B cell (primary cell): ENCODE results near the gene LDLRAD2. TPM values are rescaled to one million over a fixed set of nuclear protein-coding genes. Genes with fewer than 3 reads are reported as not detected.

ENCODE experiments used
- ATAC-seq: fragments of 200-7000 bp; cut with Tn5 transposase; one replicate; pipeline ENCODE4 v1.10.0; 2021; ENCODE audit warnings: low read depth, mild to moderate bottlenecking, moderate number of reproducible peaks, moderate library complexity
- CTCF ChIA-PET: fragments of 350-600 bp; sonication (Branson Sonifier 250); formaldehyde crosslinking; loops from one replicate; lab custom pipeline; 2021; ENCODE audit warnings: antibody characterized with exemption, inconsistent platforms; lab: Charles Lee
- POLR2A ChIA-PET: fragments of 350-600 bp; sonication (Branson Sonifier 250); formaldehyde crosslinking; loops from one replicate; lab custom pipeline; 2021; ENCODE audit warnings: antibody characterized with exemption; lab: Charles Lee
- DNase-seq: peaks from one replicate; pipeline ENCODE4 v3.0.0; 2013
- H2AFZ ChIP-seq: 2 replicates; pipeline ENCODE4 v1.6.1; 2012; ENCODE audit warnings: mild to moderate bottlenecking, low read depth, low read length; ENCODE audit not compliant: insufficient read depth, poor library complexity, severe bottlenecking
- H3K27ac ChIP-seq, 2 donors: 1 replicate in 1 of 2; 2 replicates in 1 of 2; pipeline ENCODE4 v1.5.1; 2012 to 2013; ENCODE audit warnings: low read length in 2 of 2, mild to moderate bottlenecking in 2 of 2, moderate library complexity in 1 of 2
- H3K27me3 ChIP-seq, 4 experiments: fragments of 200-600 bp in 1 of 4; sonication (generic) in 1 of 4; replicated peaks in 1 of 4; 1 replicate in 2 of 4; 2 replicates in 2 of 4; pipeline versions ENCODE4 v1.6.1 to v1.7.0; 2013 to 2016; ENCODE audit warnings: low read length in 3 of 4, mild to moderate bottlenecking in 2 of 4, mixed read lengths in 1 of 4, moderate library complexity in 1 of 4; ENCODE audit not compliant: insufficient read depth in 4 of 4, control insufficient read depth in 3 of 4; ENCODE audit errors: control extremely low read depth in 1 of 4
- H3K36me3 ChIP-seq, 2 experiments: replicated peaks in 1 of 2; 1 replicate in 1 of 2; 2 replicates in 1 of 2; pipeline versions ENCODE4 v1.6.1 to v1.7.1; 2013; ENCODE audit warnings: low read length in 1 of 2; ENCODE audit not compliant: insufficient read depth in 2 of 2, control insufficient read depth in 1 of 2; ENCODE audit errors: control extremely low read depth in 1 of 2, extremely low read depth in 1 of 2
- H3K4me1 ChIP-seq, 2 donors: fragments of 200-600 bp in 1 of 2; sonication (generic) in 1 of 2; 1 replicate in 1 of 2; 2 replicates in 1 of 2; pipeline versions ENCODE4 v1.5.1 to v1.6.1; 2013 to 2017; ENCODE audit warnings: low read length in 2 of 2; ENCODE audit not compliant: control insufficient read depth in 2 of 2, insufficient read depth in 2 of 2
- H3K4me2 ChIP-seq: replicated peaks from 2 replicates; pipeline ENCODE3; 2012; ENCODE audit warnings: mild to moderate bottlenecking, low read depth, low read length; ENCODE audit not compliant: poor library complexity, severe bottlenecking
- H3K4me3 ChIP-seq, 5 experiments: fragments of 200-600 bp in 1 of 5; sonication (generic) in 1 of 5; 1 replicate in 3 of 5; 2 replicates in 2 of 5; pipeline versions ENCODE4 v1.5.1 to v1.7.0; 2011 to 2016; ENCODE audit warnings: low read length in 4 of 5, mild to moderate bottlenecking in 4 of 5, low read depth in 2 of 5, control low read depth in 1 of 5, moderate library complexity in 1 of 5; ENCODE audit not compliant: insufficient read depth in 1 of 5; ENCODE audit errors: control extremely low read depth in 1 of 5, extremely low read depth in 1 of 5
- H3K79me2 ChIP-seq: fragments of 200-600 bp; sonication (generic); one replicate; pipeline ENCODE4 v1.6.0; 2016; ENCODE audit warnings: low read length; ENCODE audit not compliant: control insufficient read depth, insufficient read depth
- H3K9ac ChIP-seq: fragments of 200-600 bp; sonication (generic); 2 replicates; pipeline ENCODE4 v1.6.1; 2017; ENCODE audit warnings: mild to moderate bottlenecking, low read length, moderate library complexity
- H3K9me3 ChIP-seq, 3 donors: one replicate each; pipeline versions ENCODE4 v1.6.1 to v1.7.1; 2013; ENCODE audit warnings: low read length in 2 of 3; ENCODE audit not compliant: control insufficient read depth in 2 of 3, insufficient read depth in 1 of 3; ENCODE audit errors: control extremely low read depth in 1 of 3
- H4K20me1 ChIP-seq: 2 replicates; pipeline ENCODE4 v1.6.0; 2012; ENCODE audit warnings: mild to moderate bottlenecking, low read length; ENCODE audit not compliant: insufficient read depth, control insufficient read depth, poor library complexity, severe bottlenecking
- H3K27ac Mint-ChIP-seq: one replicate; pipeline ENCODE4 v1.8.0; 2021; ENCODE audit warnings: mixed read lengths
- H3K27me3 Mint-ChIP-seq: one replicate; pipeline ENCODE4 v1.8.0; 2021; ENCODE audit warnings: mixed read lengths
- H3K4me1 Mint-ChIP-seq: one replicate; pipeline ENCODE4 v1.8.0; 2021; ENCODE audit warnings: mixed read lengths
- H3K4me3 Mint-ChIP-seq: one replicate; pipeline ENCODE4 v1.8.0; 2021; ENCODE audit warnings: mixed read lengths
- H3K9me3 Mint-ChIP-seq: one replicate; pipeline ENCODE4 v1.8.0; 2022; ENCODE audit warnings: mixed read lengths; ENCODE audit not compliant: insufficient read depth
- CTCF ChIP-seq: fragments of 200-600 bp; IDR thresholded peaks from one replicate; pipeline ENCODE4 v1.8.0; 2022; ENCODE audit warnings: antibody characterized with exemption, mild to moderate bottlenecking
- EZH2 ChIP-seq: IDR thresholded peaks from 2 replicates; pipeline ENCODE4 v1.6.1; 2012; ENCODE audit warnings: borderline replicate concordance, low read depth, mild to moderate bottlenecking, moderate library complexity, low read length; ENCODE audit not compliant: insufficient read depth, poor library complexity, severe bottlenecking
- WGBS: methylation state at CpG from one replicate; pipeline ENCODE4 v1.1.5; 2013; ENCODE audit warnings: missing lambda C conversion rate; ENCODE audit not compliant: insufficient coverage; 5-methylcytosine and 5-hydroxymethylcytosine counted together
- intact Hi-C: fragments of 100-400 bp; cut with micrococcal nuclease; formaldehyde crosslinking; loops from one replicate; pipeline ENCODE4 v1.10.0; 2022
- polyA plus RNA-seq: library from polyadenylated mRNA; depleted of rRNA; stranded (reverse); fragments of >200 nt; gene quantifications from 2 replicates; pipeline ENCODE4 v1.2.3, GENCODE V29; 2012
- total RNA-seq, 2 donors: library from RNA; stranded (reverse); fragments of 120-200 nt in 1 of 2; gene quantifications; 1 replicate in 1 of 2; 2 replicates in 1 of 2; pipeline versions ENCODE4 v1.2.3 to v1.2.4, GENCODE V29; 2013 to 2022

The LDLRAD2 gene
- total and polyA plus RNA-seq, 2 donors (not counting 1 experiment from before 2014, with no cell fraction given): 0.47 to 3.0 TPM

- Histone ChIP-seq H3K27ac (no peak overlapping the region), H3K27me3 (no peaks in the 10 kb centered on the region), H3K4me2 (no peak overlapping the region), H3K9me3 (no peaks in the 10 kb centered on the region), H3K4me3 (no peak overlapping the region), H4K20me1 (no peaks in the 10 kb centered on the region), H3K36me3 (no peaks in the 10 kb centered on the region), H3K4me1 (peaks cover 0 to 8% of the 10 kb centered on the region in 2 donors), H3K79me2 (no peaks in the 10 kb centered on the region), H2AFZ (no peak overlapping the region), H3K9ac (no peak overlapping the region)
- no peak overlapping the region for H3K27ac Mint-ChIP-seq
- H3K4me3 Mint-ChIP-seq: no peak overlapping the region
- intact Hi-C loops: no loop called here
- 64% methylated on average over 13 of the region's 13 CpGs for WGBS
- TF ChIP-seq CTCF (no peak), EZH2 (no peak)
- peaks cover 5% of the 10 kb centered on the region for H3K4me1 Mint-ChIP-seq
- ATAC-seq (no peak), DNase-seq (no peak)
- ChIA-PET POLR2A (no interaction called here), CTCF (no interaction called here)
- H3K9me3 Mint-ChIP-seq: no peaks in the 10 kb centered on the region
- no peaks in the 10 kb centered on the region for H3K27me3 Mint-ChIP-seq
Measured at GRCh38 chr1:21871943-21872342, 59.9 kb downstream of the LDLRAD2 start.

- CTCF ChIA-PET: no interaction called here
- Mint-ChIP-seq H3K27ac (no peak overlapping the region), H3K27me3 (no peaks in the 10 kb centered on the region), H3K4me3 (no peak overlapping the region), H3K4me1 (peaks cover under 1% of the 10 kb centered on the region), H3K9me3 (no peaks in the 10 kb centered on the region)
- H3K27ac ChIP-seq: no peak overlapping the region
- H3K9ac ChIP-seq: no peak overlapping the region
- H3K4me1 ChIP-seq: peaks cover 0 to 2% of the 10 kb centered on the region in 2 donors
- no peak overlapping the region for H3K4me2 ChIP-seq
- H3K9me3 ChIP-seq: no peaks in the 10 kb centered on the region
- WGBS: 83% methylated on average over 17 of the region's 17 CpGs
- H3K36me3 ChIP-seq: no peaks in the 10 kb centered on the region
- H3K4me3 ChIP-seq: no peak overlapping the region
- DNase-seq (no peak), ATAC-seq (no peak)
- H2AFZ ChIP-seq: no peak overlapping the region
- H3K27me3 ChIP-seq: no peaks in the 10 kb centered on the region
- TF ChIP-seq EZH2 (no peak), CTCF (no peak)
- H3K79me2 ChIP-seq: no peaks in the 10 kb centered on the region
- H4K20me1 ChIP-seq: no peaks in the 10 kb centered on the region
- POLR2A ChIA-PET: no interaction called here
- intact Hi-C loops: no loop called here
Measured at GRCh38 chr1:21872445-21873079, 60.5 kb downstream of the LDLRAD2 start.
